Measurements from ENCODE around the gene HNRNPM. TPM values are rescaled to one million over a fixed set of nuclear protein-coding genes. Genes with fewer than 3 reads are reported as not detected.
"Not testable (repeated sequence)": the region's sequence is repeated elsewhere in the genome, so short reads cannot be mapped to it uniquely, and the experiment has no call there.

The HNRNPM gene
- total RNA-seq, 3 donors from 2014 or later, result 84.8 to 153 (median 116) TPM

DNA sequence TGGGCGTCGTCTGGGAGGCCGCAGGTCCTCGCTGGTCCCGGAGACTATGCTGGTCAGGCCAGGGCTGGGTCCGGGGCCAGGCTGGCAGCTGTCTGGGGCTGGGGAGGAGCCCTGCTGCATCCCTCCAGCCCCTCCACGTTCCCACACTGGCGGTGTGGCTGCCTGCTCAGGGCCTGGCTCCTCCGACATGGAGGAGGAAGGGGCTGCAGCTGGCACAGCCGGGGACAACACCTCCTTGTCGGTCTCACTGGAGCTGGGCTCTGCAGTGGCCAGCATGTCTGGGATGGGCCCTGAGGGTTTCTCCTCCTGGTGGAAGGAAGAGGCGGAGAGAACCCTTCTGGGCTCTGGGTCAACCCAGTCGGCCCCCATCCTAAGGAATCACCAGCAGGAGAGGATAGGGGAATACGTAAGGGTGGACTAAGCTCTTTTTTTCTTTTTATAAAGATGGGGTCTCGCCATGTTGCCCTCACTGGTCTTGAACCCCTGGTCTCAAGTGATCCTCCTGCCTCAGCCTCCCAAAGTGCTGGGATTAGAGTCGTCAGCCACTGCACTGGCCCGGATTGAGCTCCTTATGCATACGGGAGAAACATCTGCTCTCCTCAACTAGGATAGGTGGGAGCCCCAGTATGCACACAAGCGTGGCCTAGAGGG lies 68.4 kb downstream of the HNRNPM start:
- intact Hi-C loops (cut with DNase I; ENCODE audit: low total_unique reads), result no loop called here
- TF ChIP-seq, protein P1, sequence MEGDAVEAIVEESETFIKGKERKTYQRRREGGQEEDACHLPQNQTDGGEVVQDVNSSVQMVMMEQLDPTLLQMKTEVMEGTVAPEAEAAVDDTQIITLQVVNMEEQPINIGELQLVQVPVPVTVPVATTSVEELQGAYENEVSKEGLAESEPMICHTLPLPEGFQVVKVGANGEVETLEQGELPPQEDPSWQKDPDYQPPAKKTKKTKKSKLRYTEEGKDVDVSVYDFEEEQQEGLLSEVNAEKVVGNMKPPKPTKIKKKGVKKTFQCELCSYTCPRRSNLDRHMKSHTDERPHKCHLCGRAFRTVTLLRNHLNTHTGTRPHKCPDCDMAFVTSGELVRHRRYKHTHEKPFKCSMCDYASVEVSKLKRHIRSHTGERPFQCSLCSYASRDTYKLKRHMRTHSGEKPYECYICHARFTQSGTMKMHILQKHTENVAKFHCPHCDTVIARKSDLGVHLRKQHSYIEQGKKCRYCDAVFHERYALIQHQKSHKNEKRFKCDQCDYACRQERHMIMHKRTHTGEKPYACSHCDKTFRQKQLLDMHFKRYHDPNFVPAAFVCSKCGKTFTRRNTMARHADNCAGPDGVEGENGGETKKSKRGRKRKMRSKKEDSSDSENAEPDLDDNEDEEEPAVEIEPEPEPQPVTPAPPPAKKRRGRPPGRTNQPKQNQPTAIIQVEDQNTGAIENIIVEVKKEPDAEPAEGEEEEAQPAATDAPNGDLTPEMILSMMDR (IDR thresholded peaks at IDR 0.05), result no peak
- no peak for TF ChIP-seq POLR2A (IDR thresholded peaks at IDR 0.05)
- TF ChIP-seq POLR2AphosphoS5 (IDR thresholded peaks at IDR 0.05), result no peak

DNA sequence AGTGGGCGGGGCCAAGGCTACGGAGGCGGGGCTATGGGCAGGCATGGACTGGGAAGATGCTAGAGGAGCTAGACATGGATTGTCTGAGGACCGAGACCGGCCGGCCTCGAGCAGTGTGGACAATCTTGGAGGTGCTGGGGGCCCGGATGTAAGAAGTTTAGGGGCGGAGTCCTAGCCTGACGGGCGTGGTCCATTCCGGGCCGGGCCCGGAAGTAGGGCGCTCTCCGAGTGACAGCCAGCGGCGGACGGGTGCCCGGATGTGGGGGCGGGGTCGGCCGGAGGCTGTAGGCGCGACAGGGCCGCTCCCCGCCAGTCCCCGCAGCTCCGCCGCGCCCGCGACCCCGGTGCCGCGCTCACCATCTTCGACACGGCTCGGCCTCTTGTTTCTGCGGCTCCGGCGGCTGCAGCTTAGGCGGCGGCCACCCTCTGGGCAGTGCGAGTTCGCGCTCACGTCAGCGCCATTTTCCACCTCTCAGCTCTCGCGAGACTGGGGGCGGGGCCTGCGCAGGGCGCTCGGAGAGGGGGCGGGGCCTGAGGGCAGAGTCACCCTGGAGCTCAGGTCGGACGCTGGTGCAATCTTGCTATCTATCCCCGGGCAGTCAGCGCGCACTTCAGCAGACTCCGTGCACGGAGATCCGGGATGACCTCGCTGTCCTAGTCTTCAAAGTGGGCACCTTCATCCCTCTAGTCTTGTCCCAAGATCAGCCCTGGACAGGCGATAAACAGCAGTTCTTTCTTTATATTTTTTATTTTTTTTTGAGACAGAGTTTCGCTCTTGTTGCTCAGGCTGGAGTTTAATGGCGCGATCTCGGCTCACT lies 69.1 kb downstream of the HNRNPM start, which contains the start of gene ZNF414:
TSS of gene ZNF414 (minus strand) at position 481 of the 818 bp plus-strand sequence. CDS start at position 360, 121 bp downstream.
- H3K4me1 ChIP-seq, result peaks cover 8 to 11% of the 10 kb centered on the region in 2 donors
- TF ChIP-seq POLR2AphosphoS5 (IDR thresholded peaks at IDR 0.05), result peak; percentile 81 to 84 (median 83)
- TF ChIP-seq, protein P1 (IDR thresholded peaks at IDR 0.05), result no peak
- peak within 1 kb of the TSS; percentile 99 for H3K27ac ChIP-seq
- H3K9me3 ChIP-seq, result no peaks in the 10 kb centered on the region
- intact Hi-C loops (cut with DNase I; ENCODE audit: low total_unique reads), result no loop called here
- H3K27me3 ChIP-seq, result no peaks in the 10 kb centered on the region
- no peaks in the 10 kb centered on the region for H3K36me3 ChIP-seq
- H3K4me3 ChIP-seq, result peak within 1 kb of the TSS; percentile 76 to 84 (median 83)
- peak; percentile 95 to 97 for DNase-seq (ENCODE audit: low spot score in 2 of 2)

More for the DNA sequence above, 68.4 kb downstream of the HNRNPM start:
- Histone ChIP-seq H3K27me3 (no peaks in the 10 kb centered on the region), H3K27ac (peak overlapping the region; percentile 99), H3K9me3 (no peaks in the 10 kb centered on the region), H3K4me1 (peaks cover 8 to 11% of the 10 kb centered on the region in 2 donors), H3K36me3 (no peaks in the 10 kb centered on the region), H3K4me3 (peak overlapping the region; percentile 76 to 84 (median 83))
- no peak for DNase-seq (ENCODE audit: low spot score in 2 of 2)

DNA sequence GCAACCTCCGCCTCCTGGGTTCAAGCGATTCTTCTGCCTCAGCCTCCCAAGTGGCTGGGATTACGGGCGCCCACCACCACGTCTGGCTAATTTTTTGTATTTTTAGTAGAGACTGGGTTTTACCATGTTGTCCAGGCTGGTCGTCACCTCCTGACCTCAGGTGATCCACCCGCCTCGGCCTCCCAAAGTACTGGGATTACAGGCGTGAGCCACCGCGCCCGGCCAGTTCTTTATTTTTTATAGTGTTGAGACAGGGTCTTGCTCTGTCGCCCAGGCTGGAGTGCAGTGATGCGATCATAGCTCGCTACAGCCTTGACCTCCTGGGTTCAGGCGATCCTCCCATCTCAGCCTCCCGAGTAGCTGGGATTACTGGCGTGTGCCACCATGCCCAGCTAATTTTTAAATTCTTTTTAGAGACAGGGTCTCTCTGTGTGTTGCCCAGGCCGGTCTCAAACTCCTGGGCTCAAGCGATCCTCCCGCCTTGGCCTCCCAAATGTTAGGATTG lies 69.8 kb downstream of the HNRNPM start:
- peak overlapping the region; percentile 99 for H3K27ac ChIP-seq
- peaks cover 8 to 11% of the 10 kb centered on the region in 2 donors for H3K4me1 ChIP-seq
- H3K9me3 ChIP-seq; H3K36me3 ChIP-seq; H3K27me3 ChIP-seq; DNase-seq (ENCODE audit: low spot score in 2 of 2); intact Hi-C loops (cut with DNase I; ENCODE audit: low total_unique reads): not testable (repeated sequence)
- peak overlapping the region; percentile 76 to 84 (median 83) for H3K4me3 ChIP-seq

DNA sequence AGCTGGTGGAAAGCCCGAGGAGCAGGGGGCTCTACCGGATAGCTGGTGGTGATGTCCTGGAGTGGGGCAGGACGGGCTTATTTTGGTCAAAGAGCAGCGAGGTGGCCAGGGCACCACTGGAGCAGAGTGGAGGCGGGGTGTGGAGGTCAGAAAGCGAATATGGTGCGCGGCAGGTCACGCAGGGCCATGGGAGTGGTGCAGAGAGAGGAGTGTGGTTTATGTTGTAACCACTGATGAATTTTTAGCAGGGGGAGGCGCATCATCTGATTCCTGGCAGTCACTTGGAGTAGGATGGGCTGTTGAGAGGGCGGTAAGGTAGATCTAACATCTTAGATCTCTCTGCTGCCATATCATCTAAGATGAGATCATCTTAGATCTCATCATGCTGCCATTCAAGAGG lies 70.5 kb downstream of the HNRNPM start:
- no peak overlapping the region for H3K27ac ChIP-seq
- H3K4me1 ChIP-seq, result peaks cover 8 to 11% of the 10 kb centered on the region in 2 donors
- H3K4me3 ChIP-seq, result no peak overlapping the region
- TF ChIP-seq, protein P1 (IDR thresholded peaks at IDR 0.05), result no peak
- no peak for DNase-seq (ENCODE audit: low spot score in 2 of 2)
- H3K9me3 ChIP-seq, result no peaks in the 10 kb centered on the region
- no peaks in the 10 kb centered on the region for H3K36me3 ChIP-seq
- intact Hi-C loops (cut with DNase I; ENCODE audit: low total_unique reads), result no loop called here
- no peaks in the 10 kb centered on the region for H3K27me3 ChIP-seq

DNA sequence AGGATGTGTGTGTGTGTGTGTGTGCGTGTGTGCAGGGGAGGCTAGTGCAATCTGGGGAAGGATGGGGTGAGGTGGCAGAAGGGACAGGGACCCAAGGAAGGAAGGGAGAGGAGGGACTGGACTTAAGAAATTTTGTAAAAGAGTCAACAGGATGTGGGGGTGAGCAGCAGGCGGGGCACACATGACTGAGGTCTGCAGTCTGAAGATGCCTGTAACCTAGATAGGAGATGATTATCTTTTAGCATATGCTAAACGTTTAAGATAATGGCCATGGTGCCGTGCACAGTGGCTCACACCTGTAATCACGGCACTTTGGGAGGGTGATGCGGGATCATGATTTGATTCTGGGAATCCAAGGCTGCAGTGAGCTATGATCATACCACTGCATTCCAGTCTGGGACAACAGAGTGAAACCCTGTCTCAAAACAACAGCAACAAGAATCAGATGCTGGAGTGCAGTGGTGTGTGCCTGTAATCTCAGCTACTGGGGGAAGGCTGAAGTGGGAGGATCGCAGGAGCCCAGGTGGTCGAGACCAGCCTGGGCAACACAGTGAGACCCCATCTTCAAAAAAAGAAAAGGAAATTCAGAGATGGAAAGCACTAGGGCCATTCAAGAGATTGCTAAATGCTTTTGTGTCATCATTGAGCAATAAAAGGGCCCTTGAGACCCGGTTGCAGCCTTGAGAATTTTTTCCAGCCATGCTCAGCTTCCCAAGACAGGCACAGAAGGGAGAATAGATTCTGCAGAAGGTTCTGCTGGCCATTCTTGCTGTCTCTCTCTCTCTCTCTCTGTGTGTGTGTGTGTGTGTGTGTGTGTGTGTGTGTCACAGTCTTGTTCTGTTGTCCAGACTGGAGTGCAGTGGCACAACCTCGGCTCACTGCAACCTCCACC lies 73.0 kb downstream of the HNRNPM start:
- Histone ChIP-seq H3K4me1 (peaks cover 7% of the 10 kb centered on the region in 2 donors), H3K9me3 (no peaks in the 10 kb centered on the region), H3K27me3 (no peaks in the 10 kb centered on the region), H3K36me3 (no peaks in the 10 kb centered on the region), H3K27ac (peak overlapping the region; percentile 12 to 83), H3K4me3 (peak overlapping the region in 1 of 3 donors; percentile 25)
- DNase-seq (ENCODE audit: low spot score in 2 of 2), result no peak
- no peak for TF ChIP-seq POLR2AphosphoS5 (IDR thresholded peaks at IDR 0.05)
- TF ChIP-seq, protein P1 (IDR thresholded peaks at IDR 0.05), result no peak
- TF ChIP-seq POLR2A (IDR thresholded peaks at IDR 0.05), result no peak
- intact Hi-C loops (cut with DNase I; ENCODE audit: low total_unique reads), result no loop called here
